GM18505 (cell line): ENCODE data around the gene NPAT.

Experiments used
- ATAC-seq: cut with Tn5 transposase; IDR thresholded peaks from one replicate; pipeline ENCODE4 v1.9.1; 2021; ENCODE audit not compliant: unreplicated experiment
- POLR2A ChIP-seq: IDR thresholded peaks from 4 replicates; pipeline ENCODE4 v1.6.1; 2011; ENCODE audit warnings: borderline replicate concordance; ENCODE audit not compliant: insufficient read depth, insufficient read length; ENCODE audit errors: extremely low read depth

Gene NPAT

DNA sequence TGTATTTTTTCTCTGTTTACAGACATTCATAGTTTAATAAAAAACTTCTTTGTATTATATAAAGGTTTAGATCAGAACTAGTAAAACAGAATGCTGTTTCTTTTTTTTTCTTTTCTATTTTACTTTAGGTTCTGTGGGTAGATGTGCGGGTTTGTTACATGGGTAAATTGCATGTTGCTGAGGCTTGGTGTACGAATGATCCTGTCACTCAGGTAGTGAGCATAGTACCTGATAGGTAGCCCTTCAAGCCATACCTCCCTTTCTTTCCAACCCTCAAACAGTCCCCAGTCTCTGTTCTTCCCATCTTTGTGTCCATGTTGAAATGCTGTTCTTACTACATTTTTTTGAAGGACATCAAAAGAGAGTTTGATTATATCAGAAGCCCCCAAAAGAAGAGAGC, 3.6 kb upstream of the NPAT start:
- no peak for TF ChIP-seq POLR2A
- no peak for ATAC-seq

DNA sequence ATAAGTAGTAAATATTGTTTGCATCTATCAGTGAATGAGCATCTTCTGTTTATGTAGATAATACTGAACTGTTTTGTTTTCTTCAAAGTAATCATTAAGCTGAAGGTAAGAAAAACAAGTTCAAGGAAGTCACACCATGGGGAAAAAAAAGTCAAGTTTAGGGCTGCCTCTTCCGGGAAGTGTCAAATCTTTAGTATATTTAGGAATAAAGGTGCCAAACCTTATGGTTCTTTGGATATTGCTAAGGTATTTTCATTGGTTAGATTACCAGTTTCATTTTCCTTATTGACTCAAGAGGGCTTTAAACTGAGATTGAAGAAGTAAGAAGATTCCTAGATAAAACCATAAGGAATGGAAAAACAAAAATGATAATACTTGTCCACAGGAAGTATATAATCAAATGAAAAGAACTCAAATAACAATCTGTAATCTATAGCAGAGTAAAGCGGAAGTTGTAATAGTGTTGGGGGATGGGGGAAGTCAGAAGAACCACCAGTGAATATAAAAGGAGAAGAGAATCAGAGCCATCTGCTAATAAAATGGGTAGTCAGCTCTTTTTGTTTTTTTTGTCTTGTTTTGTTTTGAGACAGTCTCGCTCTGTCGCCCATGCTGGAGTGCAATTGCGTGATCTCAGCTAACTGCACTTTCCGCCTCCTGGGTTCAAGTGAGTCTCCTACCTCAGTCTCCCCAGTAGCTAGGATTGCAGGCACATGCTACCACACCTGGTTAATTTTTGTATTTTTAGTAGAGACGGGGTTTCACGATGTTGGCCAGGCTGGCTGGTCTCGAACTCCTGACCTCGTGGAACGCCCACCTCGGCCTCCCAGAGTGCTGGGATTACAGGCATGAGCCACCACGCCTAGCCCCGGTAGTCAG, 2.7 kb upstream of the NPAT start:
- peak; percentile 22 for ATAC-seq

DNA sequence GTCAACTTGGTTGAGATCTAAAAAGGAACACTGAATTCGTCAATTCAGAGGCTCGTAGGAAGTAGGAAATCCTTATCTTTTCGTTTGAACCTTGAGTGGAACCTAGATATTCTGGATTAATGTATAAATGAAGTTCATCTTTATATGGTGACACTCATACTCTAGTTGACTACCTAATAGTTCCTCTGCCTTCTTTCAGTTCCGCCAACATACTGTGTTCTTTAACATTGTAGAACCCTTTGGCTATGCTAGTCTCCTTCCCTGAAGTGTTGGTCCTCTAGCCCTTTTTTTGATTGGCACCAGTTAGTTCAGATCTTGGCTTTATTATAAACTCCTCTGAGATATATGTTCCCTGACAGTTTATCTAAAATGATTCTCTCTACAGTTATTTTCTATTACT, 1.9 kb upstream of the NPAT start:
- ATAC-seq: no peak
- TF ChIP-seq POLR2A: no peak

More for the DNA sequence above, 2.7 kb upstream of the NPAT start:
- TF ChIP-seq POLR2A: peak; percentile 46

DNA sequence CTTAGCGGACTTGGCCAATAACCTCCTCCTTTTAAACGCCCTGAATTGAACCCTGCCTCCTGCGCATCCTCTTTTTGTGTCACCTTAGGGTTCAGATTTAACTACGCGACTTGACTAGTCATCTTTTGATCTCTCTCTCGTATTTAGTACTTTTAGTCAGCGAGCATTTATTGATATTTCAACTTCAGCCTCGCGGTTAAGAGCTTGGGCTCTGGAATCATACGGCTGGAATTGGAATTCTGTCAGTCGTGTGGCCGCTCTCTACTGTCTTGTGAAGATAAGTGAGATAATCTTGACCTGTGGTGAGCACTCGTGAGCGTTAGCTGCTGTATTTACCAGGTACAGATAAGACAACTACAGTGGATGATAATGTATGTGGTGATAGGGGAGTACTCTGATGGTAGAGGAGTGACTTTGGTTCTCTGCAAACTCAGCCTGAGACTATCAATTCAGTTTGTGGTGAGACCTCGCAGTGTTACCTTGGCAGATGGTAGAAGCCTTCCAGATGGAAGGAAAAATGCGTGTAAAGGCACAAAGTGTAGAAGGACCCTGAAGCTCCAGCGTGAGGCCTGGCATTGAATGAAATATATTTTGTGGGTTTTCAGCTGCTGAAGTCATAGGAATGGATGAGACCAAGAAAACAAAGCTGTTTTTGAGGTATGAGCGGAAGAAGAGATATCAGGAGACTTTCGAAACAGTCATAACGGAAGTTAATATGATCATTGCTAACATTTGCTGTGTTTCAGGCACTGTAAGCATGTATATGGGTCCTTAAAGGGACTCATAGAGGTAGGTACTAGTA, 1.1 kb upstream of the NPAT start:
- no peak for ATAC-seq
- TF ChIP-seq POLR2A: peak; percentile 1

DNA sequence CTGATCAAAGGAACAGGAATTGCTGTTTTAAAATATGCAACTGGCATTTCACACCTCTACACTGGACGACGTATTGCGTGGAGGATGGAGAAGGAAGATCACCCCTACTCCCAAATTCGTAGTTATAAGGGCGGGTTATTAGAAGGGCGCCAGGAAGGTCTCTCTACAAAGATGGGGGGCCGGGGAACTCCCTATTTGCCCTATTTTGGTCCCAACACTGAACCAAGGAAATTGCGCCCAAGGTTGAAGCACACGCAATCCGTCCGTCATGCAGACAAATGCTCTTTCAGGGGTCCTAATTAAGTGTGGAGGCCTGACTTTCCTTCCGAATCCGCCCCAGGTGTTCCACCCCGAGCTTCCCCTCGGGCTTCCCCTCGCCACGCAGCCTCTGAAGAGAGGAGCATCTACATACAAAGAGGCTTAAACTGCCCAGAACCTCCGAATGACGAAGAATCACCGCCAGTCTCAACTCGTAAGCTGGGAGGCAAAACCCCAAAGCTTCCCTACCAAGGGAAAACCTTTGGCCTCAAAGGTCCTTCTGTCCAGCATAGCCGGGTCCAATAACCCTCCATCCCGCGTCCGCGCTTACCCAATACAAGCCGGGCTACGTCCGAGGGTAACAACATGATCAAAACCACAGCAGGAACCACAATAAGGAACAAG, 396 bp downstream of the NPAT start:
- no peak for ATAC-seq
- TF ChIP-seq POLR2A: no peak

DNA sequence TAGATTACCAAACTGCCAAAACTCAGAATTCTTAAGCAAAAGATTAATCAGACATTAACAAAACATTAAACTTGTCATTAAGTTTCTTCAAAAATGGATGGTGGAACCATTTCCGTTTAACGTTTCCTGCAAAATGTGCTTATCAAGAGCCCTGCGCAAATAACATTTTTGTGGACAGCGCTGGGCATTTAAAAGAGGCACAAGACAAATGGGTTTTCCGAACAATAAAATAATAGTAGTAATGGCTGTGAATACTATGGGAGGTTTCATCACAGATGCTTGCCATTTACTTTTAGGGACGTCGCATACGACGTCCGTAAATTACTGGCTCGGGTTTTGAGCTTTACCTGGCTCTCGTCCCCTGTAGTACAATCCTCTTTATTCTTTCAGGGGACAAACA, 1.1 kb downstream of the NPAT start:
- TF ChIP-seq POLR2A: no peak
- ATAC-seq: no peak

DNA sequence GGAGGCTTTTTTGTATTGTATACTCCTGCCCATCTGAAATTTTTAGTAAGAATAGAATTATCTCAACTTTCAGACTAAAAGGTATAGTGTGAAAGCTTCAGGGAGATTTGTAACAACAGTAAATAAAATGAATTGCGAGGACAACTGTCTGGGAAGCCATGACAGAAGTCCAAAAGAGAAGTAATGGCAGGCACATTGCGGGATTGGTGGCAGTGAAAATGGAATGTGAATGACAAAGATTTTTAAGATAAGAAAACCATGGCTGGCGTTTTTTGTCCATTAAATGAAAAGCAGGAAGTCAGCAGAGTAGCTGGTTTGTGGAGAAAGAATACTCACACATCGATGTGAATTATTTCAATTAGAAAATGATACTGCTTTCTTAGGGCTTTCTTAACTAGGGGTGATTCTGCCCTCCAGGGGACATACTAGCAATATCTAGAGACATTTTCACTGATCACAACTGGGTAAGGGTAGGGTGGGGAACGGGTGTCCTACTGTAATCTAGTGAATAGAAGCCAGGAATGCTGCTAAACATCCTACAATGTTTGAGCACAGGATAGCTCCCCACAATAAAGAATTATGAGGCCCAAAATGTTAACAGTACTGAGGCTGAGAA, 1.6 kb downstream of the NPAT start:
- TF ChIP-seq POLR2A: no peak
- no peak for ATAC-seq

DNA sequence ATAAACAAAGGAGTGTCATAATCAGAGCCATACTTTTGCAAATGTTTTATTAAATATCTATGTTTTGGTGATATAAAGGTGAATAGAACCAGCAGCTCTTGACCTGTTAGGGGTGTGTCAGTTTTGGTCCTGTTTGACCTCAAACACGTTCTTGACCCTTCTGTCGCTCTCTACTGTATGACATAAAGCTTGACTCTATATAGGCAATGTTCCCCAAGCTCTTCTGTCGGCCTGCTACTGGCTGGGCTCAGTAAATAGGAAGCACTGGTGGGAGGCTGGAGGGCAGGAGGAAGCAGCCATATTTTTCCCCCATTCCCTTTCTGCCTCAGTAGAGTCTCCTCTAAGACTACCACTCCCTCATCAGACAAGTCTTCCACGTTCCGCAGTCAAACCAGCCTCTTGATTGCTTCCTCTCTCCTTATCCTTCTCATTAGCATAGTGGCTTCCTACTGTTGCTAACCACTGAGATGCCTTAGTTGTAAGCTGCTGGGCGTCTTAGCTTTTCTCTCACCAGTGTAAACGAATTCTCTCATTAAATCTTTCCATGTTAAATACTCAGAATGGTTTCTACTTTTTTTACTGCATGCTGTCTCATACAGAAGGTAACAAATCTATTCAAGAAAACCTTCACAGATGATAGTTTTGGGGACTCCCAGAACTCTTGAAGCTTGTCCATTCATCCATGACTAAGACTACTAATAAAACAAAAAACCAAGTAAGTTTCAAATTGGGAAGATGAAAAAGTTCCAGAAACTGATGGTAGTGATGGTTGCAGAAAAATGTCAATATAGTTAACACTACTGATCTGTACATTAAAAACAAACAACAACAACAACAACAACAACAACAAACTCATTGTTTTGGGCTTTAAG, 3.3 kb downstream of the NPAT start:
- no peak for TF ChIP-seq POLR2A
- no peak for ATAC-seq

DNA sequence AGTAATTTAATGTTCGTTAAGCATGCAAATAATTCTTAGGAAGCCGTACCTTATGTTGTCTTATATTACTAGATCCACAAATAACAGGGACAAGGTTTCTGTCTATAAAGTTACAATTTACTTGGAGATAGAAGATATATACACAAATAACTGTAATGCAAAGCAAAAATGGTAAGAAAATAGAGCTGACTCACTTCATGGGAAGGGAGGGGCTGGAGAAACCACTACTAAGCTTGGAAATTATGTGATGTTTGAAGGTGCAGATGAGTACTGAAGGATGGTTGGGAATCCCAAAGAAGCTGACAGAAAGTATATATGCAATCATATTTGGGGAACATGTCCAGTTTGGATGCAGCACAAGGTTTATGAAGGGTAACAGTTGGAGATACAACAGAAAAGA, 4.0 kb downstream of the NPAT start:
- TF ChIP-seq POLR2A: no peak

DNA sequence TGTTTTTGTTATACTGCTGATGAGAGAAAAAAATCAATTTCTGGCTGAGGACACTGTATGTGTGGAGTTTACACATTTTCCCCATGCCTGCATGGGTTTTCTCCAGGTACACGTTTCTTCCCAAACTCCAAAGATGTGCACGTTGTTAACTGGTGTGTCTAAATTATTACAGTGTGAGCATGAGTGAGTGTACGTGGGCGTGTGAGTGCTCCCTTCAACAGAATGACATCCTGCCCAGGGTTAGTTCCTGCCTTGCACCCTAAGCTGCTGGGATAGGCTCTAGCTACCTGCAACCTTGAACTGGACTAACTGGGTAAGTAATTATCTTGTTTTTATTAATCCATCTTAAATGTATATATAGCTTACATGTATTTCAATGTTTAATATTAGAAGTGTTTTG, 5.5 kb downstream of the NPAT start:
- no peak for TF ChIP-seq POLR2A

More for the DNA sequence above, 4.0 kb downstream of the NPAT start:
- no peak for ATAC-seq

DNA sequence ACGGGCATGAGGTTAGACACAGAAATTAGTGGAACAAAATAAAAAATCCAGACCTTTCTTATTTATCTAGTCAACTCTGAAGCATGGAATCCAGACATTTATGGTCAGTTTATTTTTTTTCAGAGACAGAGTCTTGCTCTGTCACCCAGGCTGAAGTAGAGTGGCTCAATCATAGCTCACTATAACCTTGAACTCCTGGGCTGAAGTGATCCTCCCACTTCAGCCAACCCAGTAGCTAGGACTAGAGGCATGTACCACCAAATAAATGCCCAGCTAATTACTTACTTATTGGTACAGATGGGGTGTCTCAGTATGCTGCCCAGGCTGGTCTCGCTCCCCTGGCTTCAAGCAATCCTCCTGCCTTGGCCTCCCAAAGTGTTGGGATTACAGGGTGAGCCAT, 8.7 kb downstream of the NPAT start:
- TF ChIP-seq POLR2A: no peak
- no peak for ATAC-seq

More for the DNA sequence above, 5.5 kb downstream of the NPAT start:
- ATAC-seq: no peak

DNA sequence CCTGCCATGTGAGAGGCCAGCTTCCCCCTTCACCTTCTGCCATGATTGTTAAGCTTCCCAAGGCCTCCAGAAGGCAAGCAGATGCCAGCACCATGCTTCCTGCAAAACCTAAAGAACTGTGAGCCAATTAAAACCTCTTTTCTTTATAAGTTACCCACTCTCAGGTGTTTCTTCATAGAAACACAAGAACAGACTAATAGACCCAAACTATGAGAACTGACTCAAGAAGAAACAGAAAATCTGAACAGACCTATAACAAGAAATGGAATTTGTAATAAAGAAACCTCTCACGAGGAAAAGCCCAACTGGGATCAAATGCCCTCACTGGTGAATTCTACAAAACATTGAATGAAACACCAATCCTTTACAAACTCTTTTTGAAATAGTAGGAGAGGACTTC, 12.0 kb downstream of the NPAT start:
- no peak for ATAC-seq
- no peak for TF ChIP-seq POLR2A

DNA sequence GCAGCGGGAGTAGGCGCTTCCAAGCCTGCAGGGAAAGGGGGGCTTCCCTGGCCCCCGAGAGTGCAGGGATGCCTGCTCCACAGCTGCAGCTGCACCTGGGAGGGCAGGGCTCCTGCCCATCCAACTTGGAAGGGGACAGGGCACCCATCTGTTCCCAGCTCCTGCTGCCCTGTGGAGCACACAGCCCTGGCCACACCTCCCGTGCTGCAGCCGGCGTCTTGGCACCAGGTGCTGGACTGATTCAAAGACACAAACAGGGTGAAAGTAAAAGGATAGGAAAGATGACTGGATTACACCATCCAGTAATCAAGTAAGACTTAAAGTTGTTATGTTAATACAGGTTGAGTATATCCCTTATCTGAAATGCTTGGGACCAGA, 14.8 kb downstream of the NPAT start:
- no peak for ATAC-seq
- TF ChIP-seq POLR2A: no peak
